Cardiac muscle cell (in vitro differentiated cells and primary cell): ENCODE data around the gene FAM149B1. TPM values are rescaled to one million over a fixed set of nuclear protein-coding genes. Genes with fewer than 3 reads are reported as not detected.

Experiments
- DNase-seq, 2 donors: peaks; one replicate each; pipeline versions ENCODE4 v3.0.0 to v3.0.0-alpha.2; 2010 to 2017; ENCODE audit warnings: low read depth in 1 of 2, low spot score in 1 of 2
- H3K27ac ChIP-seq: fragments of 200-600 bp; sonication (generic); 2 replicates; pipeline ENCODE4 v1.5.1; 2016
- H3K27me3 ChIP-seq: fragments of 200-600 bp; sonication (generic); 2 replicates; pipeline ENCODE4 v1.6.0; 2016; ENCODE audit warnings: control low read depth
- H3K36me3 ChIP-seq: fragments of 200-600 bp; sonication (generic); 2 replicates; pipeline ENCODE4 v1.5.1; 2016; ENCODE audit warnings: control low read depth
- H3K4me1 ChIP-seq: fragments of 200-600 bp; sonication (generic); 2 replicates; pipeline ENCODE4 v1.8.1; 2017; ENCODE audit warnings: low read depth, mild to moderate bottlenecking, mixed run types
- H3K4me3 ChIP-seq: fragments of 200-600 bp; sonication (generic); 2 replicates; pipeline ENCODE4 v1.5.1; 2016; ENCODE audit warnings: mild to moderate bottlenecking
- H3K9me3 ChIP-seq: fragments of 200-600 bp; sonication (generic); 2 replicates; pipeline ENCODE4 v1.5.1; 2017; ENCODE audit warnings: low read depth, mild to moderate bottlenecking, control low read depth
- polyA plus RNA-seq: library from polyadenylated mRNA; unstranded; fragments of >200 nt; fragmentation: Nextera tagmentation; extraction: Ambion mirVana; gene quantifications from 2 replicates; pipeline ENCODE4 v1.2.1, GENCODE V29; 2016
- total RNA-seq: library from RNA; depleted of rRNA; stranded (reverse); fragments of >200 nt; gene quantifications from 2 replicates; pipeline ENCODE4 v1.2.3, GENCODE V29; 2016
- TF ChIP-seq, protein P1 (sequence below): IDR thresholded peaks from 2 replicates; pipeline ENCODE4 v1.5.1; 2012; ENCODE audit warnings: low read depth, mild to moderate bottlenecking, low read length

Gene FAM149B1
- total and polyA plus RNA-seq, 2 experiments from 2014 or later, result 12.4 to 12.9 TPM

DNA sequence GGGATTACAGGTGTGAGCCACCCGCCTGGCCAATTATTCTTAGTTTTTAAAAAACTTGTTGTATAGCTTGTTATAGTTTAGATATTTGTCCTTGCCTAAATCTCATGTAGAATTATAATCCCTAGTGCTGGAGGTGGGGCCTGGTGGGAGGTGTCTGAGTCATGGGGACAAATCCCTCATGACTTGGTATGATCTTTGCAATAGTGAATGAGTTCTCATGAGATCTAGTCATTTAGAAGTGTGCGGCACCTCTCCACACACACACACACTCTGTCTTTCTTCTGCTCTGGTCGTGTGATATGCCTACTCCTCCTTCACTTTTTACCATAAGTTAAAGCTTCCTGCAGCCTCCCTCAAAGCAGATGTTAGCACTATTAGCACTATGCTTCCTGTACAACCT is 37.2 kb downstream of the FAM149B1 start:
- Histone ChIP-seq H3K4me1 (no peaks in the 10 kb centered on the region), H3K4me3 (no peak overlapping the region), H3K9me3 (no peaks in the 10 kb centered on the region), H3K27me3 (no peaks in the 10 kb centered on the region), H3K27ac (no peak overlapping the region), H3K36me3 (peaks cover 4% of the 10 kb centered on the region)
- DNase-seq, result no peak
- TF ChIP-seq, protein P1, sequence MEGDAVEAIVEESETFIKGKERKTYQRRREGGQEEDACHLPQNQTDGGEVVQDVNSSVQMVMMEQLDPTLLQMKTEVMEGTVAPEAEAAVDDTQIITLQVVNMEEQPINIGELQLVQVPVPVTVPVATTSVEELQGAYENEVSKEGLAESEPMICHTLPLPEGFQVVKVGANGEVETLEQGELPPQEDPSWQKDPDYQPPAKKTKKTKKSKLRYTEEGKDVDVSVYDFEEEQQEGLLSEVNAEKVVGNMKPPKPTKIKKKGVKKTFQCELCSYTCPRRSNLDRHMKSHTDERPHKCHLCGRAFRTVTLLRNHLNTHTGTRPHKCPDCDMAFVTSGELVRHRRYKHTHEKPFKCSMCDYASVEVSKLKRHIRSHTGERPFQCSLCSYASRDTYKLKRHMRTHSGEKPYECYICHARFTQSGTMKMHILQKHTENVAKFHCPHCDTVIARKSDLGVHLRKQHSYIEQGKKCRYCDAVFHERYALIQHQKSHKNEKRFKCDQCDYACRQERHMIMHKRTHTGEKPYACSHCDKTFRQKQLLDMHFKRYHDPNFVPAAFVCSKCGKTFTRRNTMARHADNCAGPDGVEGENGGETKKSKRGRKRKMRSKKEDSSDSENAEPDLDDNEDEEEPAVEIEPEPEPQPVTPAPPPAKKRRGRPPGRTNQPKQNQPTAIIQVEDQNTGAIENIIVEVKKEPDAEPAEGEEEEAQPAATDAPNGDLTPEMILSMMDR, result no peak

DNA sequence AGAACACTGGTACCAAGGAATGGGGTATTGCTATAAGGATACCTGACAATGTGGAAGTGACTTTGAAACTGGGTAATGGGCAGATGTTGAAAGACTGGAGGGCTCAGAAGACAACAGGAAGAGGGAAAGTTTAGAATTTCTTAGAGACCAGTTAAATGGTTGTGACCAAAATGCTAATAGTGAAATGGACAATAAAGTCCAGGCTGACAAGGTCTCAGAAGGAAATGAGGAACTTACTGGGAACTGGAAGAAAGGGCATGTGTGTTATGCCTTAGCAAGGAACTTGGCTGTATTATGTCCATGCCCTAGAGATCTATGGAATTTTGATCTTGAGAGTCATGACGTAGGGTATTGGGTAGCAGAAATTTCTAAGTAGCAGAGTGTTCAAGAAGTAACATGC is 38.0 kb downstream of the FAM149B1 start:
- no peak overlapping the region for H3K4me3 ChIP-seq
- no peaks in the 10 kb centered on the region for H3K4me1 ChIP-seq
- H3K9me3 ChIP-seq, result no peaks in the 10 kb centered on the region
- DNase-seq, result no peak
- no peak overlapping the region for H3K27ac ChIP-seq
- TF ChIP-seq, protein P1, result no peak
- peaks cover 9% of the 10 kb centered on the region for H3K36me3 ChIP-seq
- H3K27me3 ChIP-seq, result no peaks in the 10 kb centered on the region

DNA sequence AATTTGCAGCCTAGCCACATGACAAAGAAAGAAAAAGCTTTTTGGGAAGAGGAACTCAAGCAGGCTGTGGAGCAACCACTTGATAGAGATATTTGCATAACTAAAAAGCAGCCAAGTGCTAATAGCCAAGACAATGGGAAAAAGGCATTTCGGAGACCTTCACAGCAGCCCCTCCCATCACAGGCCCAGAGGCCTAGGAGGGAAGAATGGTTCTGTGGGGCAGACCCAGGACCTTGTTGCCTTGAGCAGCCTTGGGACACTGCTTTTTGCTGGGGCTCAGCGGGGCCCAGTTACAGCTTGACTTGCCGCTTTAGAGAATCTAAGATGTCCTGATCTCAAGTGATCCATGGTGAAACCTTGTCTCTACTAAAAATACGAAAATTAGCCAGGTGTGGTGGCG is 38.5 kb downstream of the FAM149B1 start:
- Histone ChIP-seq H3K9me3 (no peaks in the 10 kb centered on the region), H3K4me3 (no peak overlapping the region), H3K4me1 (no peaks in the 10 kb centered on the region), H3K27me3 (no peaks in the 10 kb centered on the region), H3K27ac (no peak overlapping the region), H3K36me3 (peaks cover 10% of the 10 kb centered on the region)
- no peak for DNase-seq
- TF ChIP-seq, protein P1, result no peak

DNA sequence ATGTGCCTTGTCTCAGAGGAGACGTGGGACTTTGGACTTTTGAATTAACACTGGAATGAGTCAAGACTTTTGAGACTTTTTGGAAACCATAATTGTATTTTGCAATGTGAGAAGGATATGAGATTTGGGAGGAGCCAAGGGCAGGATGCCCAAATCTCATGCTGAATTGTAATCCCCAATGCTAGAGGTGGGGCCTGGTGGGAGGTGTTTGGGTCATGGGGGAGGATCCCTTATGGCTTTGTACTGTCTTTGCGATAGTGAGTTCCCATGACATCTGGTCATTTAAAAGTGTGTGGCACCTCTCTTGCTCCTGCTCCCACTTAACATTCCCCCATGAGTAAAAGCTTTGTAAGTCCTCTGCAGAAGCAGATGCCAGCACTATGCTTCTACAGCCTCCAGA is 40.0 kb downstream of the FAM149B1 start:
- TF ChIP-seq, protein P1, result no peak
- Histone ChIP-seq H3K4me1 (no peaks in the 10 kb centered on the region), H3K27me3 (no peaks in the 10 kb centered on the region), H3K9me3 (no peaks in the 10 kb centered on the region), H3K36me3 (peaks cover 10% of the 10 kb centered on the region), H3K27ac (no peak overlapping the region), H3K4me3 (no peak overlapping the region)
- DNase-seq, result no peak

DNA sequence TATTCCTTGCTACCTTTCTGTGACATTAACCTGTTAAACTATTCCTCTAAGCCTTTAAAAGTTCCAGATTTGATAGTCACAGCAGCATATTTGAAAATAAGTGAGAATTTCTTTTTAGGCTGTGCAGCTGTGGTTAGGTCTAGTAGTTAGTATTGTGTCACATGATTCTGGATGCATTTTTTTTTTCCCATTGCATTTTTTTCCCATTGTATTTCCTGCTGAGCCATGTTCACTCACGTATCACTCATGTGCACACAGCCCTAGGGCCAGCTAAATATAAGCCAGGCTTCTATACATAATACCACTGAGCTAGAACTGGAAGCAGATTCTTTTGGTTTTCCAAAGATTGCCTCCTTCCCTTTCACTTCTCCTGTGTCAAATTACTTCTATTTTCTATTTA is 41.8 kb downstream of the FAM149B1 start:
- H3K27me3 ChIP-seq, result no peaks in the 10 kb centered on the region
- H3K4me1 ChIP-seq, result no peaks in the 10 kb centered on the region
- peaks cover 6% of the 10 kb centered on the region for H3K36me3 ChIP-seq
- TF ChIP-seq, protein P1, result no peak
- no peak overlapping the region for H3K4me3 ChIP-seq
- no peak overlapping the region for H3K27ac ChIP-seq
- no peaks in the 10 kb centered on the region for H3K9me3 ChIP-seq
- peak in 1 of 2 donors; percentile 34 for DNase-seq
